IMR-90 (cell line): ENCODE results near the gene GAD2. TPM values are rescaled to one million over a fixed set of nuclear protein-coding genes. Genes with fewer than 3 reads are reported as not detected.

ENCODE experiments used
- ATAC-seq: fragments of 200-7000 bp; cut with Tn5 transposase; 2 replicates; pipeline ENCODE4 v1.9.1; 2020; ENCODE audit warnings: low read depth, mild to moderate bottlenecking, moderate library complexity
- BruUV-seq: library from RNA; stranded (reverse); fragments of 400-500 nt; replicated peaks from 2 replicates; lab custom pipeline; 2021; lab: Mats Ljungman, UMichigan
- CTCF ChIA-PET: fragments of 300-600 bp; formaldehyde crosslinking; extraction: SDS; loops from one replicate; lab custom pipeline; 2021; ENCODE audit warnings: antibody characterized with exemption; lab: Yijun Ruan, JAX
- POLR2A ChIA-PET: fragments of 300-600 bp; sonication (Branson Sonifier 250); formaldehyde crosslinking; loops from one replicate; lab custom pipeline; 2022; ENCODE audit warnings: antibody characterized with exemption; ENCODE audit not compliant: unreplicated experiment; lab: Charles Lee
- DNase-seq: peaks from one replicate; pipeline ENCODE4 v3.0.0; 2013
- H2AFZ ChIP-seq: replicated peaks from 2 replicates; pipeline ENCODE3; 2013; ENCODE audit warnings: low read length, mild to moderate bottlenecking; ENCODE audit not compliant: poor library complexity
- H2AK5ac ChIP-seq: 2 replicates; pipeline ENCODE4 v1.6.1; 2013; ENCODE audit warnings: low read depth, low read length, inconsistent platforms
- H2AK9ac ChIP-seq: replicated peaks from 2 replicates; pipeline ENCODE3; 2013; ENCODE audit warnings: mild to moderate bottlenecking, low read depth, low read length, moderate library complexity; ENCODE audit not compliant: poor library complexity
- H2BK120ac ChIP-seq: 2 replicates; pipeline ENCODE4 v1.6.1; 2013; ENCODE audit warnings: low read depth, low read length, inconsistent platforms
- H2BK15ac ChIP-seq: 3 replicates; pipeline ENCODE4 v1.6.1; 2013; ENCODE audit warnings: low read depth, low read length, inconsistent platforms
- H2BK20ac ChIP-seq: 2 replicates; pipeline ENCODE4 v1.6.1; 2013; ENCODE audit warnings: low read depth, mild to moderate bottlenecking, inconsistent platforms, low read length, moderate library complexity
- H2BK5ac ChIP-seq: 2 replicates; pipeline ENCODE4 v1.6.1; 2013; ENCODE audit warnings: mild to moderate bottlenecking, low read depth, low read length, inconsistent platforms; ENCODE audit not compliant: poor library complexity, severe bottlenecking
- H3K14ac ChIP-seq: replicated peaks from 2 replicates; pipeline ENCODE4 v1.6.1; 2013; ENCODE audit warnings: low read depth, low read length, inconsistent platforms
- H3K18ac ChIP-seq: 2 replicates; pipeline ENCODE4 v1.6.1; 2013; ENCODE audit warnings: low read depth, low read length, control low read depth
- H3K23ac ChIP-seq: 2 replicates; pipeline ENCODE4 v1.6.1; 2013; ENCODE audit warnings: low read depth, low read length, inconsistent platforms
- H3K27ac ChIP-seq: 2 replicates; pipeline ENCODE4 v1.5.1; 2013; ENCODE audit warnings: mild to moderate bottlenecking, control low read depth, low read length; ENCODE audit not compliant: insufficient read depth
- H3K27me3 ChIP-seq: 2 replicates; pipeline ENCODE4 v1.6.1; 2013; ENCODE audit warnings: low read length; ENCODE audit not compliant: control insufficient read depth, insufficient read depth
- H3K36me3 ChIP-seq: 2 replicates; pipeline ENCODE4 v1.6.1; 2013; ENCODE audit warnings: low read length, mixed read lengths; ENCODE audit not compliant: control insufficient read depth, insufficient read depth
- H3K4ac ChIP-seq: 2 replicates; pipeline ENCODE4 v1.6.1; 2013; ENCODE audit warnings: low read depth, low read length, inconsistent platforms
- H3K4me1 ChIP-seq: 2 replicates; pipeline ENCODE4 v1.6.1; 2013; ENCODE audit warnings: low read length, mixed read lengths; ENCODE audit not compliant: control insufficient read depth, insufficient read depth
- H3K4me2 ChIP-seq: 2 replicates; pipeline ENCODE4 v1.6.1; 2013; ENCODE audit warnings: low read depth, mild to moderate bottlenecking, control low read depth, low read length, moderate library complexity
- H3K4me3 ChIP-seq: 2 replicates; pipeline ENCODE4 v1.5.1; 2013; ENCODE audit warnings: low read depth, mild to moderate bottlenecking, control low read depth, low read length, moderate library complexity; ENCODE audit not compliant: insufficient read depth
- H3K56ac ChIP-seq: 2 replicates; pipeline ENCODE4 v1.6.1; 2013; ENCODE audit warnings: low read length, inconsistent platforms; ENCODE audit not compliant: insufficient read depth; ENCODE audit errors: extremely low read depth
- H3K79me1 ChIP-seq, 2 experiments: 2 replicates each; pipeline ENCODE4 v1.6.1; 2013; ENCODE audit warnings: low read length in 2 of 2, inconsistent platforms in 1 of 2, low read depth in 1 of 2
- H3K9ac ChIP-seq: 2 replicates; pipeline ENCODE4 v1.6.1; 2013; ENCODE audit warnings: low read depth, low read length, control low read depth
- H3K9me1 ChIP-seq: 2 replicates; pipeline ENCODE4 v1.6.1; 2013; ENCODE audit warnings: low read length, inconsistent platforms; ENCODE audit not compliant: insufficient read depth
- H3K9me3 ChIP-seq: 2 replicates; pipeline ENCODE4 v1.6.1; 2013; ENCODE audit warnings: low read length; ENCODE audit not compliant: control insufficient read depth, insufficient read depth
- H4K20me1 ChIP-seq: 2 replicates; pipeline ENCODE4 v1.6.1; 2013; ENCODE audit warnings: low read length, inconsistent platforms; ENCODE audit not compliant: insufficient read depth
- H4K5ac ChIP-seq: 2 replicates; pipeline ENCODE4 v1.6.1; 2013; ENCODE audit warnings: mild to moderate bottlenecking, low read depth, low read length, control low read depth
- H4K8ac ChIP-seq, 2 experiments: 2 replicates each; pipeline ENCODE4 v1.6.1; 2013; ENCODE audit warnings: low read depth in 2 of 2, low read length in 2 of 2, control low read depth in 1 of 2, inconsistent platforms in 1 of 2
- H4K91ac ChIP-seq: 2 replicates; pipeline ENCODE4 v1.6.1; 2013; ENCODE audit warnings: low read depth, low read length, inconsistent platforms; ENCODE audit not compliant: insufficient read depth
- BHLHE40 ChIP-seq: fragments of 150-350 bp; IDR thresholded peaks from 2 replicates; pipeline ENCODE4 v1.6.1; 2016; ENCODE audit warnings: mild to moderate bottlenecking, low read depth, low read length
- CEBPB ChIP-seq: IDR thresholded peaks from 2 replicates; pipeline ENCODE4 v1.6.1; 2012; ENCODE audit warnings: low read depth, low read length, improper control_type of control experiment
- CHD1 ChIP-seq: IDR thresholded peaks from 2 replicates; pipeline ENCODE4 v1.6.1; 2012; ENCODE audit warnings: low read depth, low read length, improper control_type of control experiment
- CTCF ChIP-seq: conservative IDR thresholded peaks from 2 replicates; pipeline ENCODE4 v1.5.1; 2012; ENCODE audit warnings: mild to moderate bottlenecking, low read depth, low read length, improper control_type of control experiment
- ELK1 ChIP-seq: fragments of 150-350 bp; IDR thresholded peaks from 2 replicates; pipeline ENCODE4 v1.6.1; 2016; ENCODE audit warnings: low read depth, mild to moderate bottlenecking, low read length, moderate library complexity, borderline replicate concordance
- FOS ChIP-seq: fragments of 150-350 bp; IDR thresholded peaks from 2 replicates; pipeline ENCODE4 v1.6.1; 2016; ENCODE audit warnings: low read depth, low read length
- MAFK ChIP-seq: IDR thresholded peaks from 2 replicates; pipeline ENCODE4 v1.6.1; 2012; ENCODE audit warnings: low read depth, low read length, improper control_type of control experiment
- MAZ ChIP-seq: IDR thresholded peaks from 2 replicates; pipeline ENCODE4 v1.6.1; 2012; ENCODE audit warnings: low read depth, mild to moderate bottlenecking, low read length, improper control_type of control experiment, moderate library complexity, borderline replicate concordance
- MXI1 ChIP-seq: IDR thresholded peaks from 2 replicates; pipeline ENCODE4 v1.6.1; 2012; ENCODE audit warnings: low read depth, mild to moderate bottlenecking, low read length, moderate library complexity, borderline replicate concordance
- NFE2L2 ChIP-seq: fragments of 150-350 bp; IDR thresholded peaks from 2 replicates; pipeline ENCODE4 v1.6.1; 2016; ENCODE audit warnings: low read depth, mild to moderate bottlenecking, low read length
- POLR2A ChIP-seq: IDR thresholded peaks from 2 replicates; pipeline ENCODE4 v1.6.1; 2012; ENCODE audit warnings: mild to moderate bottlenecking, low read depth, low read length
- RAD21 ChIP-seq: IDR thresholded peaks from 2 replicates; pipeline ENCODE4 v1.6.1; 2012; ENCODE audit warnings: low read length, improper control_type of control experiment
- RCOR1 ChIP-seq: IDR thresholded peaks from 2 replicates; pipeline ENCODE4 v1.6.1; 2012; ENCODE audit warnings: mild to moderate bottlenecking, low read length, improper control_type of control experiment; ENCODE audit not compliant: insufficient replicate concordance
- RFX5 ChIP-seq: IDR thresholded peaks from 2 replicates; pipeline ENCODE4 v1.8.0; 2012; ENCODE audit warnings: low read depth, mild to moderate bottlenecking, low read length, moderate library complexity
- SMC3 ChIP-seq: fragments of 150-350 bp; IDR thresholded peaks from 2 replicates; pipeline ENCODE4 v1.6.1; 2016; ENCODE audit warnings: low read depth, mild to moderate bottlenecking, antibody characterized with exemption, low read length, moderate library complexity
- USF2 ChIP-seq: fragments of 150-350 bp; IDR thresholded peaks from 2 replicates; pipeline ENCODE4 v1.6.1; 2017; ENCODE audit warnings: mild to moderate bottlenecking, antibody characterized with exemption, low read length, low read depth
- WGBS, 2 experiments: methylation state at CpG; one replicate each; pipeline versions ENCODE4 v1.1.5 to v1.1.7; 2013; ENCODE audit warnings: missing lambda C conversion rate in 2 of 2; ENCODE audit not compliant: insufficient read length in 1 of 2; ENCODE audit errors: extremely low coverage in 2 of 2; 5-methylcytosine and 5-hydroxymethylcytosine counted together
- dilution Hi-C: fragments of 300-500 bp; cut with HindIII; formaldehyde crosslinking; loops from one replicate; pipeline ENCODE4 v1.14.3; 2018; ENCODE audit warnings: low sequenced_read_pairs; ENCODE audit not compliant: unreplicated experiment
- in situ Hi-C: fragments of 300-500 bp; cut with MboI; formaldehyde crosslinking; loops from 3 replicates; pipeline ENCODE4 v1.14.3; 2019; ENCODE audit warnings: low sequenced_read_pairs, inconsistent platforms, mixed read lengths
- intact Hi-C: fragments of 100-400 bp; cut with micrococcal nuclease; formaldehyde crosslinking; loops from 2 replicates; pipeline ENCODE4 v1.10.0; 2022
- polyA plus RNA-seq, 3 experiments: library from polyadenylated mRNA; depleted of rRNA; stranded (reverse); fragments of >200 nt; gene quantifications; 2 replicates each; pipeline ENCODE4 v1.2.3, GENCODE V29; 2012; ENCODE audit warnings: low replicate concordance in 1 of 3
- total RNA-seq: library from RNA; depleted of rRNA; stranded (reverse); fragments of >200 nt; gene quantifications from 2 replicates; pipeline ENCODE4 v1.2.3, GENCODE V29; 2012

GAD2 gene
- total and polyA plus RNA-seq, 2 of the 4 experiments (the other 2 are of a cell fraction): not detected

- Histone ChIP-seq H4K8ac (no peak overlapping the region), H2BK15ac (no peak overlapping the region), H3K14ac (no peak overlapping the region), H3K9me3 (peaks cover 26% of the 10 kb centered on the region), H4K91ac (no peak overlapping the region), H3K23ac (no peak overlapping the region), H3K27me3 (no peaks in the 10 kb centered on the region), H3K18ac (no peak overlapping the region), H3K36me3 (no peaks in the 10 kb centered on the region), H3K9me1 (no peaks in the 10 kb centered on the region), H3K27ac (no peak overlapping the region), H3K4me3 (no peak overlapping the region), H3K9ac (no peak overlapping the region), H2BK5ac (no peak overlapping the region), H2BK120ac (no peak overlapping the region), H2AFZ (no peak overlapping the region), H3K79me1 (no peaks in the 10 kb centered on the region), H2AK9ac (no peak overlapping the region), H3K4me2 (no peak overlapping the region), H3K4me1 (no peaks in the 10 kb centered on the region), H2BK20ac (no peak overlapping the region), H3K4ac (no peak overlapping the region), H4K20me1 (no peaks in the 10 kb centered on the region), H4K5ac (no peak overlapping the region), H3K56ac (no peak overlapping the region), H2AK5ac (no peak overlapping the region)
- in situ Hi-C loops: no loop called here
- WGBS, 2 experiments: no CpG with 5 or more reads among the region's 6 CpGs
- ATAC-seq (no peak), DNase-seq (no peak)
- TF ChIP-seq POLR2A (no peak), MAFK (no peak), RFX5 (no peak), ELK1 (no peak), NFE2L2 (no peak), RCOR1 (no peak), SMC3 (no peak), FOS (no peak), CTCF (no peak), USF2 (no peak), CHD1 (no peak), MXI1 (no peak), MAZ (no peak), RAD21 (no peak), BHLHE40 (no peak), CEBPB (no peak)
- ChIA-PET POLR2A (no interaction called here), CTCF (interaction anchor here (0.6 kb wide), 1 partner anchor 346 kb away, joined by 3 read pairs; no protein-coding TSS in a partner anchor)
- BruUV-seq: no TSS peak
- intact Hi-C loops: no loop called here
- dilution Hi-C loops: no loop called here
Measured at GRCh38 chr10:26311383-26311940, 94.9 kb downstream of the GAD2 start.
